ENCODE results near the gene DRC3.

DRC3 gene

DNA sequence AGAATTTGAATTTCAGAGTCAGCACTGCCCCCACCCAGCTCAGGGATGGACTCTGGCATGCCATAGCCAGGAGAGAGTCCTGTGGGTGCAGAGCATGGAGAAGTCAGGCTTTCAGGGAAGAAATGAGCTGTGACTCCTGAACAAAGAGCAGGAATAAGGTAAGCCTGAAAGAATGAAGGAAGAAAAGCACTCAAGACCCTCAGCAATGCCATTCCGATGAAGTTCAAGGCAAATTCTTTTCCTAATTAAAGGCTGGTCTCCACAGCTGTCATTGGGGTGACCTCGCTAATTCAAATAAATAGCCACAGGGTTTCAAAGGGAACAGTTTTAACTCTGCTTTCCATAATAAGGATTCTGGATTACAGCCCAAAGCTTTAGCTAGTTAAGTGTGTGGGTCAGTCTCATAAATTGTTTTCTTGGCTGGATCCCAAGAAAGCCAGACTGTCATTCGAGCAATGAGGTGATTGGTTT, 32.2 kb upstream of the DRC3 start (continued):
- TF ChIP-seq, protein P1, sequence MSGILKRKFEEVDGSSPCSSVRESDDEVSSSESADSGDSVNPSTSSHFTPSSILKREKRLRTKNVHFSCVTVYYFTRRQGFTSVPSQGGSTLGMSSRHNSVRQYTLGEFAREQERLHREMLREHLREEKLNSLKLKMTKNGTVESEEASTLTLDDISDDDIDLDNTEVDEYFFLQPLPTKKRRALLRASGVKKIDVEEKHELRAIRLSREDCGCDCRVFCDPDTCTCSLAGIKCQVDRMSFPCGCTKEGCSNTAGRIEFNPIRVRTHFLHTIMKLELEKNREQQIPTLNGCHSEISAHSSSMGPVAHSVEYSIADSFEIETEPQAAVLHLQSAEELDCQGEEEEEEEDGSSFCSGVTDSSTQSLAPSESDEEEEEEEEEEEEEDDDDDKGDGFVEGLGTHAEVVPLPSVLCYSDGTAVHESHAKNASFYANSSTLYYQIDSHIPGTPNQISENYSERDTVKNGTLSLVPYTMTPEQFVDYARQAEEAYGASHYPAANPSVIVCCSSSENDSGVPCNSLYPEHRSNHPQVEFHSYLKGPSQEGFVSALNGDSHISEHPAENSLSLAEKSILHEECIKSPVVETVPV (CRISPR knock-in tag; IDR thresholded peaks at IDR 0.05), result no peak
- TF ChIP-seq ISL1 (CRISPR knock-in tag; IDR thresholded peaks at IDR 0.05) (peak; percentile 100), BACH2 (CRISPR knock-in tag; IDR thresholded peaks at IDR 0.05; ENCODE audit: borderline replicate concordance) (no peak), ZC3H10 (CRISPR knock-in tag; IDR thresholded peaks at IDR 0.05) (no peak), RARB (CRISPR knock-in tag; IDR thresholded peaks at IDR 0.05) (no peak), SNAI2 (CRISPR knock-in tag; IDR thresholded peaks at IDR 0.05) (peak; percentile 9; the same call in 1 of the 2 replicates), ZNF70 (CRISPR knock-in tag; IDR thresholded peaks at IDR 0.05) (no peak), ESRRG (CRISPR knock-in tag; IDR thresholded peaks at IDR 0.05) (peak; percentile 38; the same call in 1 of the 2 replicates)
- TF ChIP-seq, protein P2, sequence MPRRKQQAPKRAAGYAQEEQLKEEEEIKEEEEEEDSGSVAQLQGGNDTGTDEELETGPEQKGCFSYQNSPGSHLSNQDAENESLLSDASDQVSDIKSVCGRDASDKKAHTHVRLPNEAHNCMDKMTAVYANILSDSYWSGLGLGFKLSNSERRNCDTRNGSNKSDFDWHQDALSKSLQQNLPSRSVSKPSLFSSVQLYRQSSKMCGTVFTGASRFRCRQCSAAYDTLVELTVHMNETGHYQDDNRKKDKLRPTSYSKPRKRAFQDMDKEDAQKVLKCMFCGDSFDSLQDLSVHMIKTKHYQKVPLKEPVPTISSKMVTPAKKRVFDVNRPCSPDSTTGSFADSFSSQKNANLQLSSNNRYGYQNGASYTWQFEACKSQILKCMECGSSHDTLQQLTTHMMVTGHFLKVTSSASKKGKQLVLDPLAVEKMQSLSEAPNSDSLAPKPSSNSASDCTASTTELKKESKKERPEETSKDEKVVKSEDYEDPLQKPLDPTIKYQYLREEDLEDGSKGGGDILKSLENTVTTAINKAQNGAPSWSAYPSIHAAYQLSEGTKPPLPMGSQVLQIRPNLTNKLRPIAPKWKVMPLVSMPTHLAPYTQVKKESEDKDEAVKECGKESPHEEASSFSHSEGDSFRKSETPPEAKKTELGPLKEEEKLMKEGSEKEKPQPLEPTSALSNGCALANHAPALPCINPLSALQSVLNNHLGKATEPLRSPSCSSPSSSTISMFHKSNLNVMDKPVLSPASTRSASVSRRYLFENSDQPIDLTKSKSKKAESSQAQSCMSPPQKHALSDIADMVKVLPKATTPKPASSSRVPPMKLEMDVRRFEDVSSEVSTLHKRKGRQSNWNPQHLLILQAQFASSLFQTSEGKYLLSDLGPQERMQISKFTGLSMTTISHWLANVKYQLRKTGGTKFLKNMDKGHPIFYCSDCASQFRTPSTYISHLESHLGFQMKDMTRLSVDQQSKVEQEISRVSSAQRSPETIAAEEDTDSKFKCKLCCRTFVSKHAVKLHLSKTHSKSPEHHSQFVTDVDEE (CRISPR knock-in tag; IDR thresholded peaks at IDR 0.05), result no peak

DNA sequence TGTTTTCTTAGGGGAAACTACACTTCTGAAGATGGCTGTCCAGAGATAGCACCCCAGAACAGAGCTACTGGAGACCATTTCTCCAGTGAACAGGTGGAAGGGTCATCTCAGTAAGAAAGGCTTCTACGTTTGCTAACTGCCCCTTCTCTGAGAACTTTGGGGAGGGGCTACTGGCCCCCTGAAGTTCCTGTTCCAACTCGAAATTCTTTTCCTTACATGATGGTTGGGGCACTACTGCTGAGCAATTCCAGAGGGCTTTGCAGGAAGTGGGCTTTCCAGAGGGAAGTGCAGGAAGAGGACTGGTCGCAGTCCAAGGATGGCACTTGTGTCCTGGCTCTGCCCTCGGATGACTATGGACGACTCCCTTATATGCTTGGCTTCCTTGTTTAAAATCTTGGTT, 31.6 kb upstream of the DRC3 start:
- ATAC-seq, result peak; percentile 1; the same call in 2 of the 3 replicates
- TF ChIP-seq ZNF565 (CRISPR knock-in tag; conservative IDR thresholded peaks at IDR 0.05; ENCODE audit: low read depth), result 0 out of 2 replicates have a peak, but pooled peaks have one; percentile 21
- no peak for TF ChIP-seq OSR1 (CRISPR knock-in tag; IDR thresholded peaks at IDR 0.05)
- TF ChIP-seq CSDC2 (CRISPR knock-in tag; IDR thresholded peaks at IDR 0.05), result 0 out of 2 replicates have a peak, but pooled peaks have one; percentile 79

GRCh38 chr17:17942846-17943245, 29.8 kb upstream of the DRC3 start:
- peak; percentile 42 for ATAC-seq

DNA sequence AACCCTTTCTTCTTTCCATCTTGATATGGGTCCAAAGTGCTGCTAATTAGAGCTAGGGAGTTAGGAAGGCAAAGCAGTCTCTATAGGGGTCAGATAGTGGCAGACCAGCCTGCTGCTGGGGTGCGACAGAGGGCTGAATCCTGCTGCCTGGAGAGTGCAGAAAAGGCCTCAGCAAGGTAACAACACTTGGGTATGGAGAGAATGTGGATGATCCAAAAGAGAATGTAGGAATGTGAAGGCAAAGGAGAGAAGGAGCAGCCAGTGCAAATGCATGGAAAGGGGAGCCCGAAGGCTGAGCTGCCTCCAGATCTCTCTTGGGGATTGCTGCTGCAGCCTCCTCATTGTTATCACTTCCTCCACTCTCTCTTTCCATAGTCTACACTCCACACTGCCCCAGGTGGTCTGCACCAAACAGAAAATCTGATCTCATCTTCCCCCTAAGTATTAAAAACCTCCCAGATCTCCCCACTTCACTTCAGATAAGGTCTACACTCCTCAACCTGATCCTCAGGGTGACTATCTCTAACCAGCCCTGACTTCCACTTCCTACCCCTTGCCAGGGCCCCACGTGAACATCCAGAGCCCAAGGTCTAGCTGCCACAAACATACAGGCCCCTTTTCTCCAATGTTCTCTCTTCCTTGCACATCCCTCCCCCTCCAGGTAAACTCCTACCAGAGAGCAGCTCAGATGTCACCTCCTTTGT, 29.2 kb upstream of the DRC3 start:
- TF ChIP-seq, protein P1 (CRISPR knock-in tag; IDR thresholded peaks at IDR 0.05), result no peak
- TF ChIP-seq ZNF8 (CRISPR knock-in tag; IDR thresholded peaks at IDR 0.05) (no peak), RARB (CRISPR knock-in tag; IDR thresholded peaks at IDR 0.05) (no peak), BACH2 (CRISPR knock-in tag; IDR thresholded peaks at IDR 0.05; ENCODE audit: borderline replicate concordance) (no peak), OSR1 (CRISPR knock-in tag; IDR thresholded peaks at IDR 0.05) (no peak), ZNF70 (CRISPR knock-in tag; IDR thresholded peaks at IDR 0.05) (no peak), GLIS3 (CRISPR knock-in tag; IDR thresholded peaks at IDR 0.05) (no peak), ZFP30 (CRISPR knock-in tag; IDR thresholded peaks at IDR 0.05) (no peak), ZNF565 (CRISPR knock-in tag; conservative IDR thresholded peaks at IDR 0.05; ENCODE audit: low read depth) (no peak)
- TF ChIP-seq, protein P3, sequence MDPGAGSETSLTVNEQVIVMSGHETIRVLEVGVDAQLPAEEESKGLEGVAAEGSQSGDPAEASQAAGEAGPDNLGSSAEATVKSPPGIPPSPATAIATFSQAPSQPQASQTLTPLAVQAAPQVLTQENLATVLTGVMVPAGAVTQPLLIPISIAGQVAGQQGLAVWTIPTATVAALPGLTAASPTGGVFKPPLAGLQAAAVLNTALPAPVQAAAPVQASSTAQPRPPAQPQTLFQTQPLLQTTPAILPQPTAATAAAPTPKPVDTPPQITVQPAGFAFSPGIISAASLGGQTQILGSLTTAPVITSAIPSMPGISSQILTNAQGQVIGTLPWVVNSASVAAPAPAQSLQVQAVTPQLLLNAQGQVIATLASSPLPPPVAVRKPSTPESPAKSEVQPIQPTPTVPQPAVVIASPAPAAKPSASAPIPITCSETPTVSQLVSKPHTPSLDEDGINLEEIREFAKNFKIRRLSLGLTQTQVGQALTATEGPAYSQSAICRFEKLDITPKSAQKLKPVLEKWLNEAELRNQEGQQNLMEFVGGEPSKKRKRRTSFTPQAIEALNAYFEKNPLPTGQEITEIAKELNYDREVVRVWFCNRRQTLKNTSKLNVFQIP (CRISPR knock-in tag; IDR thresholded peaks at IDR 0.05; ENCODE audit: borderline replicate concordance, low read depth), result no peak
- ATAC-seq, result peak; percentile 2

More at GRCh38 chr17:17942846-17943245, 29.8 kb upstream of the DRC3 start:
- TF ChIP-seq ZNF8 (CRISPR knock-in tag; IDR thresholded peaks at IDR 0.05), result no peak
- TF ChIP-seq ISL1 (CRISPR knock-in tag; IDR thresholded peaks at IDR 0.05), result peak; percentile 67; the same call in 1 of the 2 replicates
- TF ChIP-seq PPARA (CRISPR knock-in tag; IDR thresholded peaks at IDR 0.05; ENCODE audit: borderline replicate concordance), result no peak
- no peak for TF ChIP-seq SNAI2 (CRISPR knock-in tag; IDR thresholded peaks at IDR 0.05)
- TF ChIP-seq CSDC2 (CRISPR knock-in tag; IDR thresholded peaks at IDR 0.05), result no peak

DNA sequence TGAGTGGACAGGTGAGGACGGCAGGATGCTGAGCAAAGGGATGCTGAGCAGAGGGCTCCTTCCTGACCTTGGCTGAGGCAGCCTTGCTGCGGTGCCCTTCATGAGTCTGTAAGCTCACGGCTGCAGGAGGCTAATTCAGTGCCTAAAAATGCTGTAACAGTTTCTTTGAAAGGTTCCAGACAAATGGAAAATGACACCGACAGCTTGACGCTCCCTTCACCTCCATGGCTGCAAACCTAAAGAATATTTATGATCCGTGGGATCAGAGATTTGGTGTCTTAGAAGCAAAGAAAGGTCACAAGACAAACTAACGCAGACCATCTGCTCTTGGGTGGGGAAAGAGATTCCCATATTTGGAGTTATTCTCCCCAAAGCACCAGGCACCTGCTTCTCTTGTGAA, 28.4 kb upstream of the DRC3 start:
- ATAC-seq, result peak; percentile 30
- no peak for TF ChIP-seq ZFP30 (CRISPR knock-in tag; IDR thresholded peaks at IDR 0.05)
- no peak for TF ChIP-seq ISL1 (CRISPR knock-in tag; IDR thresholded peaks at IDR 0.05)
- TF ChIP-seq, protein P2 (CRISPR knock-in tag; IDR thresholded peaks at IDR 0.05), result no peak
- TF ChIP-seq, protein P1 (CRISPR knock-in tag; IDR thresholded peaks at IDR 0.05), result no peak
- TF ChIP-seq TOX (CRISPR knock-in tag; IDR thresholded peaks at IDR 0.05; ENCODE audit: borderline replicate concordance), result no peak
- TF ChIP-seq PPARA (CRISPR knock-in tag; IDR thresholded peaks at IDR 0.05; ENCODE audit: borderline replicate concordance), result no peak
- no peak for TF ChIP-seq ESRRG (CRISPR knock-in tag; IDR thresholded peaks at IDR 0.05)
- no peak for TF ChIP-seq GLIS3 (CRISPR knock-in tag; IDR thresholded peaks at IDR 0.05)
- TF ChIP-seq SNAI2 (CRISPR knock-in tag; IDR thresholded peaks at IDR 0.05), result no peak

Measured in SK-N-SH treated with all-trans-retinoic acid at 6 μM for 48 hours (cell line).